ENCODE results near the gene DISC1. TPM values are rescaled to one million over a fixed set of nuclear protein-coding genes. Genes with fewer than 3 reads are reported as not detected.
A peak's percentile ranks its signal among the peaks of the same experiment; 100 is the strongest.

The DISC1 gene
- total and polyA plus RNA-seq, 2 donors (not counting 1 experiment from before 2014, with no cell fraction given) = 2.0 to 4.3 TPM

- Histone ChIP-seq H3K27ac (ENCODE audit: insufficient read depth, low read length) (no peak overlapping the region), H3K36me3 (ENCODE audit: control insufficient read depth, insufficient read depth, low read length) (no peaks in the 10 kb centered on the region), H3K79me2 (ENCODE audit: control insufficient read depth, insufficient read depth, low read length) (no peaks in the 10 kb centered on the region), H3K4me3 (replicated peaks in 1 of 4; ENCODE audit: control extremely low read depth in 1 of 4, insufficient read depth in 1 of 4, low read depth in 3 of 4, low read length in 4 of 4) (no peak overlapping the region), H3K9me3 (ENCODE audit: control insufficient read depth, insufficient read depth, low read depth, low read length) (no peaks in the 10 kb centered on the region), H3K9ac (ENCODE audit: insufficient read depth, low read length) (no peak overlapping the region), H2AFZ (ENCODE audit: low read length) (no peak overlapping the region), H3K4me2 (ENCODE audit: extremely low read depth, insufficient read depth, low read length) (no peak overlapping the region), H3K27me3 (ENCODE audit: control insufficient read depth, insufficient read depth, low read length) (no peaks in the 10 kb centered on the region), H4K20me1 (ENCODE audit: control insufficient read depth, extremely low read depth, insufficient read depth, low read length) (no peaks in the 10 kb centered on the region), H3K4me1 (ENCODE audit: control insufficient read depth, extremely low read depth, insufficient read depth, low read length) (no peaks in the 10 kb centered on the region)
- TF ChIP-seq CTCF (conservative IDR thresholded peaks at IDR 0.05 in 1 of 2, IDR thresholded peaks at IDR 0.05 in 1 of 2; ENCODE audit: low read depth in 1 of 2, low read length in 2 of 2) (no peak), EZH2 (IDR thresholded peaks at IDR 0.05; ENCODE audit: low read length, missing control alignments) (no peak)
- DNase-seq (ENCODE audit: low read depth in 2 of 2) = no peak
Measured at GRCh38 chr1:231913493-231913892, 286.9 kb downstream of the DISC1 start.

GRCh38 chr1:231918239-231919015 is 291.8 kb downstream of the DISC1 start:
- no peaks in the 10 kb centered on the region for H3K36me3 ChIP-seq (ENCODE audit: control insufficient read depth, insufficient read depth, low read length)
- no peak for TF ChIP-seq EZH2 (IDR thresholded peaks at IDR 0.05; ENCODE audit: low read length, missing control alignments)
- TF ChIP-seq CTCF (conservative IDR thresholded peaks at IDR 0.05 in 1 of 2, IDR thresholded peaks at IDR 0.05 in 1 of 2; ENCODE audit: low read depth in 1 of 2, low read length in 2 of 2) = no peak
- DNase-seq (ENCODE audit: low read depth in 2 of 2) = peak; percentile 12 to 89
- no peak overlapping the region for H3K4me3 ChIP-seq (replicated peaks in 1 of 4; ENCODE audit: control extremely low read depth in 1 of 4, insufficient read depth in 1 of 4, low read depth in 3 of 4, low read length in 4 of 4)
- no peak overlapping the region for H3K27ac ChIP-seq (ENCODE audit: insufficient read depth, low read length)
- H3K9me3 ChIP-seq (ENCODE audit: control insufficient read depth, insufficient read depth, low read depth, low read length) = no peaks in the 10 kb centered on the region
- no peaks in the 10 kb centered on the region for H3K79me2 ChIP-seq (ENCODE audit: control insufficient read depth, insufficient read depth, low read length)
- no peak overlapping the region for H3K4me2 ChIP-seq (ENCODE audit: extremely low read depth, insufficient read depth, low read length)
- H3K27me3 ChIP-seq (ENCODE audit: control insufficient read depth, insufficient read depth, low read length) = no peaks in the 10 kb centered on the region
- H2AFZ ChIP-seq (ENCODE audit: low read length) = no peak overlapping the region
- H4K20me1 ChIP-seq (ENCODE audit: control insufficient read depth, extremely low read depth, insufficient read depth, low read length) = no peaks in the 10 kb centered on the region
- no peaks in the 10 kb centered on the region for H3K4me1 ChIP-seq (ENCODE audit: control insufficient read depth, extremely low read depth, insufficient read depth, low read length)
- H3K9ac ChIP-seq (ENCODE audit: insufficient read depth, low read length) = no peak overlapping the region

GRCh38 chr1:231919239-231919885 is 292.8 kb downstream of the DISC1 start:
- TF ChIP-seq EZH2 (IDR thresholded peaks at IDR 0.05; ENCODE audit: low read length, missing control alignments) = no peak
- no peak for TF ChIP-seq CTCF (conservative IDR thresholded peaks at IDR 0.05 in 1 of 2, IDR thresholded peaks at IDR 0.05 in 1 of 2; ENCODE audit: low read depth in 1 of 2, low read length in 2 of 2)
- Histone ChIP-seq H3K79me2 (ENCODE audit: control insufficient read depth, insufficient read depth, low read length) (no peaks in the 10 kb centered on the region), H3K4me3 (replicated peaks in 1 of 4; ENCODE audit: control extremely low read depth in 1 of 4, insufficient read depth in 1 of 4, low read depth in 3 of 4, low read length in 4 of 4) (no peak overlapping the region), H3K36me3 (ENCODE audit: control insufficient read depth, insufficient read depth, low read length) (no peaks in the 10 kb centered on the region), H3K9me3 (ENCODE audit: control insufficient read depth, insufficient read depth, low read depth, low read length) (no peaks in the 10 kb centered on the region), H3K27me3 (ENCODE audit: control insufficient read depth, insufficient read depth, low read length) (no peaks in the 10 kb centered on the region), H3K27ac (ENCODE audit: insufficient read depth, low read length) (no peak overlapping the region), H4K20me1 (ENCODE audit: control insufficient read depth, extremely low read depth, insufficient read depth, low read length) (no peaks in the 10 kb centered on the region), H3K9ac (ENCODE audit: insufficient read depth, low read length) (no peak overlapping the region), H3K4me2 (ENCODE audit: extremely low read depth, insufficient read depth, low read length) (no peak overlapping the region), H2AFZ (ENCODE audit: low read length) (no peak overlapping the region), H3K4me1 (ENCODE audit: control insufficient read depth, extremely low read depth, insufficient read depth, low read length) (no peaks in the 10 kb centered on the region)
- no peak for DNase-seq (ENCODE audit: low read depth in 2 of 2)

Measured in fibroblast of lung (primary cell).